Mesenchymal stem cell (in vitro differentiated cells and primary cell): ENCODE measurements around the gene ATP13A3.

Source experiments
- DNase-seq: peaks from one replicate; pipeline ENCODE4 v3.0.0-alpha.2; 2013
- H2AFZ ChIP-seq: one replicate; pipeline ENCODE4 v1.6.1; 2013; ENCODE audit warnings: low read depth, mild to moderate bottlenecking, control low read depth, inconsistent platforms, low read length, moderate library complexity
- H2AK5ac ChIP-seq: 2 replicates; pipeline ENCODE4 v1.6.1; 2013; ENCODE audit warnings: low read length, moderate library complexity, mild to moderate bottlenecking, inconsistent platforms; ENCODE audit not compliant: severe bottlenecking
- H2BK120ac ChIP-seq: one replicate; pipeline ENCODE4 v1.6.1; 2013; ENCODE audit warnings: low read depth, mild to moderate bottlenecking, inconsistent platforms, low read length, moderate library complexity
- H2BK12ac ChIP-seq, 2 experiments: one replicate each; pipeline ENCODE4 v1.6.1; 2013; ENCODE audit warnings: inconsistent platforms in 2 of 2, low read length in 2 of 2, mild to moderate bottlenecking in 2 of 2, moderate library complexity in 2 of 2, control low read depth in 1 of 2
- H2BK15ac ChIP-seq: one replicate; pipeline ENCODE4 v1.6.1; 2013; ENCODE audit warnings: mild to moderate bottlenecking, low read depth, inconsistent platforms; ENCODE audit not compliant: poor library complexity, severe bottlenecking
- H2BK5ac ChIP-seq: 2 replicates; pipeline ENCODE4 v1.6.1; 2013; ENCODE audit warnings: low read depth, mild to moderate bottlenecking, low read length, control low read depth, inconsistent platforms; ENCODE audit not compliant: poor library complexity, severe bottlenecking
- H3K14ac ChIP-seq, 2 experiments: one replicate each; pipeline ENCODE4 v1.6.1; 2013; ENCODE audit warnings: inconsistent platforms in 2 of 2, low read length in 2 of 2, control low read depth in 1 of 2, mild to moderate bottlenecking in 1 of 2, moderate library complexity in 1 of 2
- H3K18ac ChIP-seq, 2 experiments: one replicate each; pipeline ENCODE4 v1.6.1; 2013; ENCODE audit warnings: inconsistent platforms in 2 of 2, low read length in 2 of 2, control low read depth in 1 of 2, low read depth in 1 of 2, mild to moderate bottlenecking in 1 of 2
- H3K23ac ChIP-seq, 2 experiments: one replicate each; pipeline ENCODE4 v1.6.1; 2013; ENCODE audit warnings: inconsistent platforms in 2 of 2, low read length in 2 of 2, mild to moderate bottlenecking in 2 of 2, moderate library complexity in 2 of 2, control low read depth in 1 of 2
- H3K27ac ChIP-seq: 2 replicates; pipeline ENCODE4 v1.5.1; 2013; ENCODE audit warnings: mild to moderate bottlenecking, moderate library complexity, low read length, control low read depth, inconsistent platforms; ENCODE audit not compliant: poor library complexity, severe bottlenecking
- H3K27me3 ChIP-seq, 2 experiments: 2 replicates each; pipeline versions ENCODE4 v1.6.1 to v1.7.0; 2013; ENCODE audit warnings: low read length in 2 of 2, mild to moderate bottlenecking in 2 of 2, moderate library complexity in 2 of 2, control low read depth in 1 of 2, inconsistent platforms in 1 of 2; ENCODE audit not compliant: control insufficient read depth in 1 of 2, insufficient read depth in 1 of 2
- H3K36me3 ChIP-seq, 2 experiments: 2 replicates each; pipeline versions ENCODE4 v1.6.1 to v1.7.0; 2013; ENCODE audit warnings: low read length in 2 of 2, control low read depth in 1 of 2, inconsistent platforms in 1 of 2, low read depth in 1 of 2, mild to moderate bottlenecking in 1 of 2; ENCODE audit not compliant: insufficient read depth in 2 of 2, control insufficient read depth in 1 of 2
- H3K4ac ChIP-seq, 2 experiments: one replicate each; pipeline ENCODE4 v1.6.1; 2013; ENCODE audit warnings: inconsistent platforms in 2 of 2, low read length in 2 of 2, mild to moderate bottlenecking in 2 of 2, moderate library complexity in 2 of 2, control low read depth in 1 of 2, low read depth in 1 of 2
- H3K4me1 ChIP-seq: 2 replicates; pipeline ENCODE4 v1.6.1; 2013; ENCODE audit warnings: low read depth, low read length, control low read depth; ENCODE audit not compliant: control insufficient read depth, insufficient read depth
- H3K4me2 ChIP-seq: 2 replicates; pipeline ENCODE4 v1.6.1; 2013; ENCODE audit warnings: low read length, mild to moderate bottlenecking, inconsistent platforms; ENCODE audit not compliant: poor library complexity, severe bottlenecking
- H3K4me3 ChIP-seq, 2 experiments: 2 replicates each; pipeline versions ENCODE4 v1.5.1 to v1.7.0; 2013; ENCODE audit warnings: low read length in 2 of 2, mild to moderate bottlenecking in 2 of 2, control low read depth in 1 of 2, low read depth in 1 of 2; ENCODE audit not compliant: insufficient read depth in 1 of 2
- H3K79me1 ChIP-seq: replicated peaks from 2 replicates; pipeline ENCODE4 v1.6.1; 2013; ENCODE audit warnings: mild to moderate bottlenecking, control low read depth, low read length, inconsistent platforms; ENCODE audit not compliant: poor library complexity, severe bottlenecking
- H3K9ac ChIP-seq: 2 replicates; pipeline ENCODE4 v1.7.0; 2013; ENCODE audit warnings: mild to moderate bottlenecking, low read length, moderate library complexity
- H3K9me3 ChIP-seq: 2 replicates; pipeline ENCODE4 v1.7.0; 2013; ENCODE audit warnings: mild to moderate bottlenecking, low read length; ENCODE audit not compliant: control insufficient read depth
- H4K8ac ChIP-seq: one replicate; pipeline ENCODE4 v1.6.1; 2013; ENCODE audit warnings: inconsistent platforms, mild to moderate bottlenecking, low read length, moderate library complexity
- H4K91ac ChIP-seq: one replicate; pipeline ENCODE4 v1.6.1; 2013; ENCODE audit warnings: mild to moderate bottlenecking, low read length, inconsistent platforms
- WGBS: methylation state at CpG from one replicate; pipeline ENCODE4 v1.1.7; 2013; ENCODE audit warnings: mixed read lengths; 5-methylcytosine and 5-hydroxymethylcytosine counted together

ATP13A3 gene

GRCh38 chr3:194488055-194488742 is 1.4 kb upstream of the ATP13A3 start:
- DNase-seq: no peak
- H3K23ac ChIP-seq: no peak overlapping the region
- H3K27ac ChIP-seq: no peak overlapping the region
- peak overlapping the region; percentile 3 for H4K91ac ChIP-seq
- H3K27me3 ChIP-seq: no peaks in the 10 kb centered on the region
- no peak overlapping the region for H2BK5ac ChIP-seq
- peaks cover 5% of the 10 kb centered on the region for H3K4me1 ChIP-seq
- no peak overlapping the region for H3K14ac ChIP-seq
- peak overlapping the region in 1 of 2 experiments; percentile 87 for H2BK12ac ChIP-seq
- no peaks in the 10 kb centered on the region for H3K9me3 ChIP-seq
- no peak overlapping the region for H3K4me2 ChIP-seq
- H3K79me1 ChIP-seq: no peaks in the 10 kb centered on the region
- peak overlapping the region; percentile 88 for H2BK15ac ChIP-seq
- H4K8ac ChIP-seq: no peak overlapping the region
- WGBS: 90% methylated on average over 7 of the region's 10 CpGs
- no peak overlapping the region for H3K4ac ChIP-seq
- peak overlapping the region in 1 of 2 experiments; percentile 69 for H3K18ac ChIP-seq
- no peak overlapping the region for H2AFZ ChIP-seq
- H2AK5ac ChIP-seq: no peak overlapping the region
- H3K36me3 ChIP-seq: peaks cover 0 to 14% of the 10 kb centered on the region in 2 experiments
- H2BK120ac ChIP-seq: no peak overlapping the region
- H3K4me3 ChIP-seq: peak overlapping the region in 1 of 2 experiments; percentile 75
- H3K9ac ChIP-seq: peak overlapping the region; percentile 67

- Histone ChIP-seq H3K9ac (peak overlapping the region; percentile 67), H2BK15ac (peak overlapping the region; percentile 88), H3K27me3 (no peaks in the 10 kb centered on the region), H3K18ac (peak overlapping the region; percentile 74 to 78), H3K4ac (peak overlapping the region in 1 of 2 experiments; percentile 53), H3K4me1 (peaks cover 5% of the 10 kb centered on the region), H2BK5ac (no peak overlapping the region), H4K91ac (peak overlapping the region; percentile 37), H4K8ac (peak overlapping the region; percentile 32), H2BK120ac (peak overlapping the region; percentile 6), H2AK5ac (peak overlapping the region; percentile 70), H3K4me2 (peak overlapping the region; percentile 65), H3K27ac (no peak overlapping the region), H2AFZ (no peak overlapping the region), H2BK12ac (peak overlapping the region; percentile 38 to 96), H3K36me3 (peaks cover 0 to 20% of the 10 kb centered on the region in 2 experiments), H3K14ac (no peak overlapping the region), H3K9me3 (no peaks in the 10 kb centered on the region), H3K23ac (no peak overlapping the region), H3K4me3 (peak overlapping the region in 1 of 2 experiments; percentile 75), H3K79me1 (peaks cover 2% of the 10 kb centered on the region)
- 96% methylated on average over 56 of the region's 56 CpGs for WGBS
- DNase-seq: no peak
Measured at GRCh38 chr3:194487289-194488054, 670 bp upstream of the ATP13A3 start.

- Histone ChIP-seq H3K27me3 (no peaks in the 10 kb centered on the region), H3K4ac (peak overlapping the region; percentile 79 to 95), H2AFZ (no peak overlapping the region), H2BK15ac (peak overlapping the region; percentile 98), H2BK120ac (peak overlapping the region; percentile 88), H3K4me1 (peaks cover 5% of the 10 kb centered on the region), H3K9ac (peak overlapping the region; percentile 100), H3K4me2 (peak overlapping the region; percentile 87), H3K4me3 (peak overlapping the region; percentile 79 to 96), H3K36me3 (peaks cover 0 to 28% of the 10 kb centered on the region in 2 experiments), H2BK5ac (no peak overlapping the region), H2AK5ac (peak overlapping the region; percentile 44), H3K23ac (peak overlapping the region in 1 of 2 experiments; percentile 97), H3K9me3 (no peaks in the 10 kb centered on the region), H4K91ac (peak overlapping the region; percentile 99), H3K14ac (peak overlapping the region; percentile 87 to 91), H3K18ac (peak overlapping the region; percentile 92 to 99), H3K27ac (peak overlapping the region; percentile 16), H4K8ac (peak overlapping the region; percentile 45), H2BK12ac (peak overlapping the region in 1 of 2 experiments; percentile 90), H3K79me1 (peaks cover 2% of the 10 kb centered on the region)
- DNase-seq: peak; percentile 66
- 1% methylated on average over 17 of the region's 42 CpGs for WGBS
Measured at GRCh38 chr3:194485881-194486539, 792 bp downstream of the ATP13A3 start.
